Psoas muscle (tissue), 8 donors: ENCODE data around the gene SMTNL1. TPM values are rescaled to one million over a fixed set of nuclear protein-coding genes. Genes with fewer than 3 reads are reported as not detected.

Source experiments
- ATAC-seq, 4 donors: fragments of 200-7000 bp; cut with Tn5 transposase; one replicate each; pipeline ENCODE4 v1.9.1; 2020; ENCODE audit warnings: moderate library complexity in 3 of 4, mild to moderate bottlenecking in 2 of 4
- DNase-seq, 2 donors: peaks; one replicate each; pipeline ENCODE4 v3.0.0-alpha.2; 2020
- H3K27ac ChIP-seq: fragments of 200-600 bp; one replicate; pipeline ENCODE4 v1.8.0; 2022
- H3K27me3 ChIP-seq, 3 donors: fragments of 200-600 bp in 1 of 3; one replicate each; pipeline versions ENCODE4 v1.6.1 to v1.8.0; 2013 to 2022; ENCODE audit warnings: low read length in 2 of 3, mild to moderate bottlenecking in 2 of 3, moderate library complexity in 1 of 3; ENCODE audit not compliant: insufficient read depth in 3 of 3
- H3K36me3 ChIP-seq, 2 donors: fragments of 200-600 bp in 1 of 2; one replicate each; pipeline versions ENCODE4 v1.6.1 to v1.8.0; 2013 to 2022; ENCODE audit warnings: low read depth in 1 of 2, mild to moderate bottlenecking in 1 of 2, moderate library complexity in 1 of 2; ENCODE audit not compliant: insufficient read depth in 1 of 2
- H3K4me1 ChIP-seq: fragments of 200-600 bp; one replicate; pipeline ENCODE4 v1.8.0; 2022
- H3K4me3 ChIP-seq: fragments of 200-600 bp; one replicate; pipeline ENCODE4 v1.8.0; 2022; ENCODE audit warnings: mild to moderate bottlenecking
- H3K9me3 ChIP-seq: fragments of 200-600 bp; one replicate; pipeline ENCODE4 v1.8.0; 2022
- CTCF ChIP-seq: fragments of 200-600 bp; IDR thresholded peaks from one replicate; pipeline ENCODE4 v1.8.0; 2022; ENCODE audit warnings: antibody characterized with exemption
- WGBS, 3 donors: extraction: QIAGEN DNeasy Blood & Tissue Kit; methylation state at CpG; one replicate each; pipeline versions ENCODE4 v1.1.6 to v1.1.7; 2013; 5-methylcytosine and 5-hydroxymethylcytosine counted together
- intact Hi-C, 2 donors: fragments of 100-400 bp; cut with DNase I; formaldehyde crosslinking; loops; one replicate each; pipeline versions ENCODE4 v1.11.0 to v1.14.2; 2022
- polyA plus RNA-seq, 3 donors: library from polyadenylated mRNA; stranded (reverse); fragments of 200-250 nt; gene quantifications; one replicate each; pipeline ENCODE4 v1.2.3, GENCODE V29; 2013
- total RNA-seq, 4 donors: library from RNA; stranded (reverse); fragmentation: NEBNext Ultra II Directional in 2 of 4; extraction: Animal tissue kit (Norgen Biotek cat#: 25700) in 2 of 4; gene quantifications; one replicate each; pipeline versions ENCODE4 v1.2.1 to v1.2.4, GENCODE V29; 2021 to 2023
- donor health status: healthy with polysubstance abuse.
- donor health status: DM: no; HTN: no; CAD: no; lungs with moderate emphysema.
- donor health status: Bipolar disorder and iron deficiency.
- donor health status: healthy.
- donor health status: DM: yes; HTN: yes; CAD: no.
- donor health status: DM: no; HTN: no; CAD: no.
- donor health status: DM: no; HTN: no; CAD: no.
- donor health status: DM: yes; HTN: yes; CAD: no.

Gene SMTNL1
- total and polyA plus RNA-seq, 7 donors: 6.7 to 118 (median 16.1) TPM

- no peaks in the 10 kb centered on the region for H3K9me3 ChIP-seq
- DNase-seq: peak in 1 of 2 donors; percentile 41
- H3K27ac ChIP-seq: peak overlapping the region; percentile 79
- H3K4me1 ChIP-seq: peaks cover 26% of the 10 kb centered on the region
- 82 to 88% (median 86%) methylated on average over 6 of the region's 6 CpGs for WGBS, 3 donors
- ATAC-seq: no peak
- no peak overlapping the region for H3K4me3 ChIP-seq
- no peak for TF ChIP-seq CTCF
- intact Hi-C loops: no loop called here
- no peaks in the 10 kb centered on the region for H3K27me3 ChIP-seq
- peaks cover 0 to 16% of the 10 kb centered on the region in 2 donors for H3K36me3 ChIP-seq
These were observed 38.9 kb upstream of the SMTNL1 start for GRCh38 chr11:57498540-57498939.

GRCh38 chr11:57499413-57499982 is 37.9 kb upstream of the SMTNL1 start:
- H3K27ac ChIP-seq: peak overlapping the region; percentile 79
- TF ChIP-seq CTCF: no peak
- ATAC-seq (peak; percentile 97 to 99 (median 98)), DNase-seq (peak; percentile 97 to 99)
- H3K27me3 ChIP-seq: no peaks in the 10 kb centered on the region
- 0 to 2% (median 1%) methylated on average over 34 to 35 of the region's 35 CpGs for WGBS, 3 donors
- peaks cover 0 to 16% of the 10 kb centered on the region in 2 donors for H3K36me3 ChIP-seq
- peaks cover 26% of the 10 kb centered on the region for H3K4me1 ChIP-seq
- intact Hi-C loops: no loop called here
- no peaks in the 10 kb centered on the region for H3K9me3 ChIP-seq
- H3K4me3 ChIP-seq: peak overlapping the region; percentile 51

GRCh38 chr11:57499983-57500461 is 37.4 kb upstream of the SMTNL1 start:
- no peak for TF ChIP-seq CTCF
- DNase-seq (no peak), ATAC-seq (peak; percentile 28 to 57 (median 33))
- H3K4me1 ChIP-seq: peaks cover 26% of the 10 kb centered on the region
- no peaks in the 10 kb centered on the region for H3K9me3 ChIP-seq
- peak overlapping the region; percentile 79 for H3K27ac ChIP-seq
- intact Hi-C loops: no loop called here
- WGBS, 3 donors: 11 to 18% (median 12%) methylated on average over 12 of the region's 12 CpGs
- peak overlapping the region; percentile 51 for H3K4me3 ChIP-seq
- H3K36me3 ChIP-seq: peaks cover 0 to 19% of the 10 kb centered on the region in 2 donors
- H3K27me3 ChIP-seq: no peaks in the 10 kb centered on the region

GRCh38 chr11:57500515-57500914 is 36.9 kb upstream of the SMTNL1 start:
- intact Hi-C loops: no loop called here
- Histone ChIP-seq H3K9me3 (no peaks in the 10 kb centered on the region), H3K4me3 (peak overlapping the region; percentile 51), H3K4me1 (peaks cover 26% of the 10 kb centered on the region), H3K27ac (peak overlapping the region; percentile 79), H3K27me3 (no peaks in the 10 kb centered on the region), H3K36me3 (peaks cover 0 to 24% of the 10 kb centered on the region in 2 donors)
- 46 to 61% (median 50%) methylated on average over 8 of the region's 8 CpGs for WGBS, 3 donors
- TF ChIP-seq CTCF: no peak
- peak in 1 of 4 donors; percentile 8 for ATAC-seq
- DNase-seq: peak in 1 of 2 donors; percentile 54

- H3K36me3 ChIP-seq: peaks cover 0 to 19% of the 10 kb centered on the region in 2 donors
- H3K27ac ChIP-seq: peak overlapping the region; percentile 79
- no peak for TF ChIP-seq CTCF
These were observed 36.5 kb upstream of the SMTNL1 start for GRCh38 chr11:57500926-57501325.

More at GRCh38 chr11:57500926-57501325, 36.5 kb upstream of the SMTNL1 start:
- 83 to 89% (median 85%) methylated on average over 14 to 15 of the region's 15 CpGs for WGBS, 3 donors
- intact Hi-C loops: no loop called here
- ATAC-seq (no peak), DNase-seq (no peak)
- H3K27me3 ChIP-seq: no peaks in the 10 kb centered on the region
- no peaks in the 10 kb centered on the region for H3K9me3 ChIP-seq
- peaks cover 26% of the 10 kb centered on the region for H3K4me1 ChIP-seq
- H3K4me3 ChIP-seq: no peak overlapping the region
